ENCODE measurements around the gene MAL.

- no peak for TF ChIP-seq POLR2A (IDR thresholded peaks at IDR 0.05)
- TF ChIP-seq CTCF (IDR thresholded peaks at IDR 0.05) = no peak
Observed at GRCh38 chr2:95053543-95053942, 28.0 kb downstream of the MAL start.

All from suprapubic skin (tissue), 3 donors.